IMR-90 (cell line): ENCODE results near the gene HOXB7. TPM values are rescaled to one million over a fixed set of nuclear protein-coding genes. Genes with fewer than 3 reads are reported as not detected.
A peak's percentile ranks its signal among the peaks of the same experiment; 100 is the strongest.

Source experiments
- ATAC-seq: fragments of 200-7000 bp; cut with Tn5 transposase; 2 replicates; pipeline ENCODE4 v1.9.1; 2020; ENCODE audit warnings: low read depth, mild to moderate bottlenecking, moderate library complexity
- BruUV-seq: library from RNA; stranded (reverse); fragments of 400-500 nt; replicated peaks from 2 replicates; lab custom pipeline; 2021; lab: Mats Ljungman, UMichigan
- CTCF ChIA-PET: fragments of 300-600 bp; formaldehyde crosslinking; extraction: SDS; loops from one replicate; lab custom pipeline; 2021; ENCODE audit warnings: antibody characterized with exemption; lab: Yijun Ruan, JAX
- POLR2A ChIA-PET: fragments of 300-600 bp; sonication (Branson Sonifier 250); formaldehyde crosslinking; loops from one replicate; lab custom pipeline; 2022; ENCODE audit warnings: antibody characterized with exemption; ENCODE audit not compliant: unreplicated experiment; lab: Charles Lee
- DNase-seq: peaks from one replicate; pipeline ENCODE4 v3.0.0; 2013
- H2AFZ ChIP-seq: replicated peaks from 2 replicates; pipeline ENCODE3; 2013; ENCODE audit warnings: low read length, mild to moderate bottlenecking; ENCODE audit not compliant: poor library complexity
- H2AK5ac ChIP-seq: 2 replicates; pipeline ENCODE4 v1.6.1; 2013; ENCODE audit warnings: low read depth, low read length, inconsistent platforms
- H2AK9ac ChIP-seq: replicated peaks from 2 replicates; pipeline ENCODE3; 2013; ENCODE audit warnings: mild to moderate bottlenecking, low read depth, low read length, moderate library complexity; ENCODE audit not compliant: poor library complexity
- H2BK120ac ChIP-seq: 2 replicates; pipeline ENCODE4 v1.6.1; 2013; ENCODE audit warnings: low read depth, low read length, inconsistent platforms
- H2BK15ac ChIP-seq: 3 replicates; pipeline ENCODE4 v1.6.1; 2013; ENCODE audit warnings: low read depth, low read length, inconsistent platforms
- H2BK20ac ChIP-seq: 2 replicates; pipeline ENCODE4 v1.6.1; 2013; ENCODE audit warnings: low read depth, mild to moderate bottlenecking, inconsistent platforms, low read length, moderate library complexity
- H2BK5ac ChIP-seq: 2 replicates; pipeline ENCODE4 v1.6.1; 2013; ENCODE audit warnings: mild to moderate bottlenecking, low read depth, low read length, inconsistent platforms; ENCODE audit not compliant: poor library complexity, severe bottlenecking
- H3K14ac ChIP-seq: replicated peaks from 2 replicates; pipeline ENCODE4 v1.6.1; 2013; ENCODE audit warnings: low read depth, low read length, inconsistent platforms
- H3K18ac ChIP-seq: 2 replicates; pipeline ENCODE4 v1.6.1; 2013; ENCODE audit warnings: low read depth, low read length, control low read depth
- H3K23ac ChIP-seq: 2 replicates; pipeline ENCODE4 v1.6.1; 2013; ENCODE audit warnings: low read depth, low read length, inconsistent platforms
- H3K27ac ChIP-seq: 2 replicates; pipeline ENCODE4 v1.5.1; 2013; ENCODE audit warnings: mild to moderate bottlenecking, control low read depth, low read length; ENCODE audit not compliant: insufficient read depth
- H3K27me3 ChIP-seq: 2 replicates; pipeline ENCODE4 v1.6.1; 2013; ENCODE audit warnings: low read length; ENCODE audit not compliant: control insufficient read depth, insufficient read depth
- H3K36me3 ChIP-seq: 2 replicates; pipeline ENCODE4 v1.6.1; 2013; ENCODE audit warnings: low read length, mixed read lengths; ENCODE audit not compliant: control insufficient read depth, insufficient read depth
- H3K4ac ChIP-seq: 2 replicates; pipeline ENCODE4 v1.6.1; 2013; ENCODE audit warnings: low read depth, low read length, inconsistent platforms
- H3K4me1 ChIP-seq: 2 replicates; pipeline ENCODE4 v1.6.1; 2013; ENCODE audit warnings: low read length, mixed read lengths; ENCODE audit not compliant: control insufficient read depth, insufficient read depth
- H3K4me2 ChIP-seq: 2 replicates; pipeline ENCODE4 v1.6.1; 2013; ENCODE audit warnings: low read depth, mild to moderate bottlenecking, control low read depth, low read length, moderate library complexity
- H3K4me3 ChIP-seq: 2 replicates; pipeline ENCODE4 v1.5.1; 2013; ENCODE audit warnings: low read depth, mild to moderate bottlenecking, control low read depth, low read length, moderate library complexity; ENCODE audit not compliant: insufficient read depth
- H3K56ac ChIP-seq: 2 replicates; pipeline ENCODE4 v1.6.1; 2013; ENCODE audit warnings: low read length, inconsistent platforms; ENCODE audit not compliant: insufficient read depth; ENCODE audit errors: extremely low read depth
- H3K79me1 ChIP-seq, 2 experiments: 2 replicates each; pipeline ENCODE4 v1.6.1; 2013; ENCODE audit warnings: low read length in 2 of 2, inconsistent platforms in 1 of 2, low read depth in 1 of 2
- H3K9ac ChIP-seq: 2 replicates; pipeline ENCODE4 v1.6.1; 2013; ENCODE audit warnings: low read depth, low read length, control low read depth
- H3K9me1 ChIP-seq: 2 replicates; pipeline ENCODE4 v1.6.1; 2013; ENCODE audit warnings: low read length, inconsistent platforms; ENCODE audit not compliant: insufficient read depth
- H3K9me3 ChIP-seq: 2 replicates; pipeline ENCODE4 v1.6.1; 2013; ENCODE audit warnings: low read length; ENCODE audit not compliant: control insufficient read depth, insufficient read depth
- H4K20me1 ChIP-seq: 2 replicates; pipeline ENCODE4 v1.6.1; 2013; ENCODE audit warnings: low read length, inconsistent platforms; ENCODE audit not compliant: insufficient read depth
- H4K5ac ChIP-seq: 2 replicates; pipeline ENCODE4 v1.6.1; 2013; ENCODE audit warnings: mild to moderate bottlenecking, low read depth, low read length, control low read depth
- H4K8ac ChIP-seq, 2 experiments: 2 replicates each; pipeline ENCODE4 v1.6.1; 2013; ENCODE audit warnings: low read depth in 2 of 2, low read length in 2 of 2, control low read depth in 1 of 2, inconsistent platforms in 1 of 2
- H4K91ac ChIP-seq: 2 replicates; pipeline ENCODE4 v1.6.1; 2013; ENCODE audit warnings: low read depth, low read length, inconsistent platforms; ENCODE audit not compliant: insufficient read depth
- FOS ChIP-seq: fragments of 150-350 bp; IDR thresholded peaks from 2 replicates; pipeline ENCODE4 v1.6.1; 2016; ENCODE audit warnings: low read depth, low read length
- MAFK ChIP-seq: IDR thresholded peaks from 2 replicates; pipeline ENCODE4 v1.6.1; 2012; ENCODE audit warnings: low read depth, low read length, improper control_type of control experiment
- NFE2L2 ChIP-seq: fragments of 150-350 bp; IDR thresholded peaks from 2 replicates; pipeline ENCODE4 v1.6.1; 2016; ENCODE audit warnings: low read depth, mild to moderate bottlenecking, low read length
- POLR2A ChIP-seq: IDR thresholded peaks from 2 replicates; pipeline ENCODE4 v1.6.1; 2012; ENCODE audit warnings: mild to moderate bottlenecking, low read depth, low read length
- RAD21 ChIP-seq: IDR thresholded peaks from 2 replicates; pipeline ENCODE4 v1.6.1; 2012; ENCODE audit warnings: low read length, improper control_type of control experiment
- RFX5 ChIP-seq: IDR thresholded peaks from 2 replicates; pipeline ENCODE4 v1.8.0; 2012; ENCODE audit warnings: low read depth, mild to moderate bottlenecking, low read length, moderate library complexity
- SMC3 ChIP-seq: fragments of 150-350 bp; IDR thresholded peaks from 2 replicates; pipeline ENCODE4 v1.6.1; 2016; ENCODE audit warnings: low read depth, mild to moderate bottlenecking, antibody characterized with exemption, low read length, moderate library complexity
- WGBS, 2 experiments: methylation state at CpG; one replicate each; pipeline versions ENCODE4 v1.1.5 to v1.1.7; 2013; ENCODE audit warnings: missing lambda C conversion rate in 2 of 2; ENCODE audit not compliant: insufficient read length in 1 of 2; ENCODE audit errors: extremely low coverage in 2 of 2; 5-methylcytosine and 5-hydroxymethylcytosine counted together
- dilution Hi-C: fragments of 300-500 bp; cut with HindIII; formaldehyde crosslinking; loops from one replicate; pipeline ENCODE4 v1.14.3; 2018; ENCODE audit warnings: low sequenced_read_pairs; ENCODE audit not compliant: unreplicated experiment
- in situ Hi-C: fragments of 300-500 bp; cut with MboI; formaldehyde crosslinking; loops from 3 replicates; pipeline ENCODE4 v1.14.3; 2019; ENCODE audit warnings: low sequenced_read_pairs, inconsistent platforms, mixed read lengths
- intact Hi-C: fragments of 100-400 bp; cut with micrococcal nuclease; formaldehyde crosslinking; loops from 2 replicates; pipeline ENCODE4 v1.10.0; 2022
- polyA plus RNA-seq, 3 experiments: library from polyadenylated mRNA; depleted of rRNA; stranded (reverse); fragments of >200 nt; gene quantifications; 2 replicates each; pipeline ENCODE4 v1.2.3, GENCODE V29; 2012; ENCODE audit warnings: low replicate concordance in 1 of 3
- total RNA-seq: library from RNA; depleted of rRNA; stranded (reverse); fragments of >200 nt; gene quantifications from 2 replicates; pipeline ENCODE4 v1.2.3, GENCODE V29; 2012
- TF ChIP-seq, protein P1 (sequence below): fragments of 150-350 bp; IDR thresholded peaks from 2 replicates; pipeline ENCODE4 v1.6.1; 2017; ENCODE audit warnings: mild to moderate bottlenecking, antibody characterized with exemption, low read length, low read depth

HOXB7 gene
- total and polyA plus RNA-seq, 2 of the 4 experiments (the other 2 are of a cell fraction), result 1.8 to 6.7 TPM

DNA sequence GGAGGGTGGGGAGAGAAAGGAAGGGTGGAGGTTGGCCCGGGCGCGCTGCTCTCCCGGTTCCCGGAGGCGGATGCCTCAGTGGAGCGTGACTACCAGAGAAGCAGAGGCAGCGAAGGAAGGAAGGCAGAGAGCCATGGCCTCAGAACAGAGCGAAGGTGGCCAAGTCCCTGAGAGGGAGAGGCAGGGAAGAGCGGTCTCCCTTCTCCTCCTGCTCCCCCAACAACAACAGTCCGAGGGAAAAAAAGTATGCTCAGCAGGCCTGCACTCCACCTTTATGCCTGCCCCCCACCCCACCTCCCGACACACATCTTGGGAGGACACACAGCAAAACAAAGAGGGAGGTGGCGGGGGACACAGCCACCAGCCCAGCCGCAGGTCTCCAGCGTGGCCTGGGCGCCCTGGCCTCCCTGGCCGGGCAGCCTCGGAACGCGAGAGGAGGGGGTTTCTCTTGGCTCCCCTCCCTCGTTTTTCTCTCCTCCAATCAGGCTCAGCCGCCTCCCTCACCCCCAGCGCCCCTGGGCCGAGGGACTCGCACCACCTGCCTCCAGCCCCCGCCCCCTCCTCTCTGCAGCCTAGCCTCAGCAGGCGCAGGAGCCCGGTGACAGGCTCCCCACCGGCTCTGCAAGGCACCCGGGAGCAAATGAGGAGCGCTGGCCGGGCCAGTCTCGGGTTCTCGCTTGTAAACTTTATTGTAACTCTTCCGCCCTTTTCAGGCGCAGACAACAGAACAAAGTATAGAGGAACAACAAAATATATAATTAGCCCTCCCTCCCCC lies 1.1 kb upstream of the HOXB7 start:
- peak overlapping the region; percentile 22; the same call in 1 of the 2 replicates for H3K56ac ChIP-seq
- DNase-seq (no peak), ATAC-seq (no peak)
- 0 out of 2 replicates have a peak, but pooled peaks cover 3% of the 10 kb centered on the region for H3K9me1 ChIP-seq
- no peak for TF ChIP-seq RFX5
- TF ChIP-seq POLR2A, result no peak
- TF ChIP-seq SMC3, result no peak
- TF ChIP-seq NFE2L2, result no peak
- TF ChIP-seq, protein P1, sequence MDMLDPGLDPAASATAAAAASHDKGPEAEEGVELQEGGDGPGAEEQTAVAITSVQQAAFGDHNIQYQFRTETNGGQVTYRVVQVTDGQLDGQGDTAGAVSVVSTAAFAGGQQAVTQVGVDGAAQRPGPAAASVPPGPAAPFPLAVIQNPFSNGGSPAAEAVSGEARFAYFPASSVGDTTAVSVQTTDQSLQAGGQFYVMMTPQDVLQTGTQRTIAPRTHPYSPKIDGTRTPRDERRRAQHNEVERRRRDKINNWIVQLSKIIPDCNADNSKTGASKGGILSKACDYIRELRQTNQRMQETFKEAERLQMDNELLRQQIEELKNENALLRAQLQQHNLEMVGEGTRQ, result no peak
- TF ChIP-seq FOS, result no peak
- no peak for TF ChIP-seq RAD21
- no peak for TF ChIP-seq MAFK
- peak overlapping the region; percentile 95 for H4K5ac ChIP-seq
- H4K91ac ChIP-seq, result peak overlapping the region; percentile 90
- H3K9me3 ChIP-seq, result no peaks in the 10 kb centered on the region
- no peaks in the 10 kb centered on the region for H4K20me1 ChIP-seq
- peak overlapping the region; percentile 73 for H3K23ac ChIP-seq
- peak overlapping the region; percentile 38 for H2AK5ac ChIP-seq
- H4K8ac ChIP-seq, result peak overlapping the region; percentile 93 to 95
- no peak overlapping the region for H2BK20ac ChIP-seq
- peak overlapping the region; percentile 87 for H2BK5ac ChIP-seq
- ChIA-PET CTCF (interaction anchor here (0.5 kb wide), 1 partner anchor 580 kb away, joined by 9 read pairs; no protein-coding TSS in a partner anchor), POLR2A (no interaction called here)
- peak overlapping the region; percentile 93 for H3K27ac ChIP-seq
- H3K4me2 ChIP-seq, result peak overlapping the region; percentile 91
- peak overlapping the region; percentile 63 for H3K4me3 ChIP-seq
- WGBS, 2 experiments, result 49% methylated on average over 6 of the region's 36 CpGs; no CpG with 5 or more reads in 1 of the 2 experiments
- H2BK120ac ChIP-seq, result peak overlapping the region; percentile 28
- H3K4ac ChIP-seq, result peak overlapping the region; percentile 64
- peaks cover 14% of the 10 kb centered on the region for H3K4me1 ChIP-seq
- BruUV-seq, result no TSS peak
- H3K79me1 ChIP-seq, result peaks cover 9 to 34% of the 10 kb centered on the region in 2 experiments; a peak in 3 of 4 replicates
- H3K27me3 ChIP-seq, result peaks cover 17% of the 10 kb centered on the region
- H2AFZ ChIP-seq, result peak overlapping the region; percentile 85
- H3K9ac ChIP-seq, result peak overlapping the region; percentile 97
- in situ Hi-C loops (no loop called here), dilution Hi-C loops (no loop called here), intact Hi-C loops (no loop called here)
- H3K36me3 ChIP-seq, result peaks cover 4% of the 10 kb centered on the region; the same call in 1 of the 2 replicates
- H3K18ac ChIP-seq, result peak overlapping the region; percentile 81
- peak overlapping the region; percentile 62; the same call in 1 of the 3 replicates for H2BK15ac ChIP-seq
- peak overlapping the region; percentile 96 for H2AK9ac ChIP-seq
- H3K14ac ChIP-seq, result peak overlapping the region; percentile 83
